Endothelial cell of umbilical vein (primary cell): ENCODE results near the gene MBOAT2. TPM values are rescaled to one million over a fixed set of nuclear protein-coding genes. Genes with fewer than 3 reads are reported as not detected.
"Not testable (repeated sequence)": the region's sequence is repeated elsewhere in the genome, so short reads cannot be mapped to it uniquely, and the experiment has no call there.

ENCODE experiments used
- BruUV-seq: library from RNA; stranded (reverse); fragments of 400-500 nt; replicated peaks from 2 replicates; lab custom pipeline; 2021; lab: Mats Ljungman, UMichigan
- CTCF ChIA-PET: fragments of 300-600, 350-600 bp; sonication (Branson Sonifier 250); formaldehyde crosslinking; loops from one replicate; lab custom pipeline; 2021; ENCODE audit warnings: antibody characterized with exemption, inconsistent platforms; lab: Charles Lee
- POLR2A ChIA-PET: fragments of 300-600, 350-600 bp; sonication (Branson Sonifier 250); formaldehyde crosslinking; loops from one replicate; lab custom pipeline; 2021; ENCODE audit warnings: antibody characterized with exemption, inconsistent platforms; lab: Charles Lee
- DNase-seq: peaks from one replicate; pipeline ENCODE4 v3.0.0-alpha.2; 2011; ENCODE audit warnings: low read depth, low spot score
- FAIRE-seq: peaks from 2 replicates; lab custom pipeline; 2011; peaks lifted over from hg19 to GRCh38; lab: Jason Lieb, UNC
- H2AFZ ChIP-seq: 2 replicates; pipeline ENCODE4 v1.6.0; 2012; ENCODE audit warnings: low read depth, low read length, control low read depth, inconsistent platforms
- H3K27ac ChIP-seq: 2 replicates; pipeline ENCODE4 v1.5.1; 2011; ENCODE audit warnings: low read depth, mild to moderate bottlenecking, control low read depth, low read length, moderate library complexity; ENCODE audit not compliant: insufficient read depth
- H3K27me3 ChIP-seq, 2 experiments: 2 replicates each; pipeline versions ENCODE4 v1.6.0 to v1.6.1; 2011; ENCODE audit warnings: low read length in 2 of 2, mixed read lengths in 1 of 2; ENCODE audit not compliant: control insufficient read depth in 2 of 2, insufficient read depth in 2 of 2
- H3K36me3 ChIP-seq, 2 experiments: 2 replicates in 1 of 2; 3 replicates in 1 of 2; pipeline ENCODE4 v1.5.1; 2011; ENCODE audit warnings: low read length in 2 of 2, mild to moderate bottlenecking in 1 of 2, moderate library complexity in 1 of 2; ENCODE audit not compliant: control insufficient read depth in 2 of 2, insufficient read depth in 2 of 2; ENCODE audit errors: extremely low read depth in 1 of 2
- H3K4me1 ChIP-seq: 3 replicates; pipeline ENCODE4 v1.5.1; 2011; ENCODE audit warnings: mild to moderate bottlenecking, low read length; ENCODE audit not compliant: control insufficient read depth, insufficient read depth; ENCODE audit errors: extremely low read depth
- H3K4me2 ChIP-seq: 2 replicates; pipeline ENCODE4 v1.6.1; 2011; ENCODE audit warnings: low read length, control low read depth, mixed read lengths; ENCODE audit not compliant: insufficient read depth
- H3K4me3 ChIP-seq, 3 experiments: fragments of 200-600 bp in 1 of 3; sonication (generic), shearing (Covaris generic) in 1 of 3; replicated peaks in 1 of 3; 2 replicates each; pipeline ENCODE4 v1.5.1; 2011 to 2016; ENCODE audit warnings: control low read depth in 3 of 3, low read length in 3 of 3, mild to moderate bottlenecking in 2 of 3, inconsistent platforms in 1 of 3, low read depth in 1 of 3, moderate library complexity in 1 of 3; ENCODE audit not compliant: insufficient read depth in 1 of 3
- H3K79me2 ChIP-seq: 2 replicates; pipeline ENCODE4 v1.6.0; 2012; ENCODE audit warnings: low read length, inconsistent platforms; ENCODE audit not compliant: control insufficient read depth, insufficient read depth
- H3K9ac ChIP-seq: replicated peaks from 2 replicates; pipeline ENCODE3; 2011; ENCODE audit warnings: low read length, control low read depth; ENCODE audit not compliant: insufficient read depth; ENCODE audit errors: extremely low read depth
- H3K9me1 ChIP-seq: replicated peaks from 3 replicates; pipeline ENCODE4 v1.6.0; 2011; ENCODE audit warnings: mild to moderate bottlenecking, low read length; ENCODE audit not compliant: control insufficient read depth, insufficient read depth; ENCODE audit errors: extremely low read depth
- H3K9me3 ChIP-seq: replicated peaks from 2 replicates; pipeline ENCODE4 v1.5.1; 2012; ENCODE audit warnings: low read length, inconsistent platforms; ENCODE audit not compliant: control insufficient read depth, insufficient read depth
- H4K20me1 ChIP-seq: replicated peaks from 2 replicates; pipeline ENCODE3; 2011; ENCODE audit warnings: mild to moderate bottlenecking, low read length; ENCODE audit not compliant: control insufficient read depth, insufficient read depth; ENCODE audit errors: extremely low read depth
- EZH2 ChIP-seq: IDR thresholded peaks from 2 replicates; pipeline ENCODE4 v1.6.1; 2012; ENCODE audit warnings: borderline replicate concordance, low read depth, mild to moderate bottlenecking, moderate library complexity, low read length, inconsistent platforms; ENCODE audit not compliant: severe bottlenecking
- FOS ChIP-seq: IDR thresholded peaks from 2 replicates; pipeline ENCODE4 v1.6.1; 2011; ENCODE audit warnings: mild to moderate bottlenecking, low read length, moderate library complexity, borderline replicate concordance; ENCODE audit not compliant: insufficient read depth
- GATA2 ChIP-seq: IDR thresholded peaks from 2 replicates; pipeline ENCODE4 v1.7.0; 2011; ENCODE audit warnings: low read depth, mild to moderate bottlenecking, moderate library complexity, mixed read lengths, low read length; ENCODE audit not compliant: insufficient read length, insufficient read depth
- JUN ChIP-seq: IDR thresholded peaks from 2 replicates; pipeline ENCODE4 v1.6.1; 2011; ENCODE audit warnings: borderline replicate concordance, low read depth; ENCODE audit not compliant: insufficient read length, insufficient read depth
- MAX ChIP-seq: IDR thresholded peaks from 2 replicates; pipeline ENCODE4 v1.6.1; 2011; ENCODE audit not compliant: insufficient read depth, insufficient read length
- MYC ChIP-seq: IDR thresholded peaks from one replicate; pipeline ENCODE4 v1.6.1; 2011; ENCODE audit warnings: mild to moderate bottlenecking, low read depth, low read length
- POLR2A ChIP-seq: IDR thresholded peaks from 2 replicates; pipeline ENCODE4 v1.6.1; 2012; ENCODE audit warnings: low read depth, mild to moderate bottlenecking, control low read depth, low read length
- POLR2AphosphoS5 ChIP-seq: IDR thresholded peaks from 2 replicates; pipeline ENCODE4 v1.6.1; 2012; ENCODE audit warnings: low read depth, mild to moderate bottlenecking, control low read depth, low read length, moderate library complexity; ENCODE audit not compliant: insufficient read depth
- dilution Hi-C: fragments of 300-500 bp; cut with MboI; formaldehyde crosslinking; loops from one replicate; pipeline ENCODE4 v1.15.0; 2019; ENCODE audit warnings: low sequenced_read_pairs; ENCODE audit not compliant: extremely low pct_ligation_motif_present
- intact Hi-C: fragments of 100-400 bp; cut with micrococcal nuclease; formaldehyde crosslinking; loops from one replicate; pipeline ENCODE4 v1.10.0; 2022
- polyA plus RNA-seq, 4 experiments: library from polyadenylated mRNA; depleted of rRNA in 3 of 4; stranded (reverse) in 3 of 4; unstranded in 1 of 4; fragments of >200 nt; gene quantifications; 2 replicates each; pipeline versions ENCODE4 v1.2.1 to v1.2.3, GENCODE V29; 2011 to 2012; ENCODE audit warnings: missing spikeins in 1 of 4
- total RNA-seq: library from RNA; stranded (reverse); gene quantifications from 2 replicates; pipeline ENCODE4 v1.2.3, GENCODE V29; 2021
- TF ChIP-seq, protein P1 (sequence below), 2 donors: IDR thresholded peaks; 1 replicate in 1 of 2; 2 replicates in 1 of 2; pipeline ENCODE4 v1.5.1; 2011; ENCODE audit warnings: low read length in 2 of 2, mild to moderate bottlenecking in 2 of 2, moderate library complexity in 2 of 2, control low read depth in 1 of 2, inconsistent platforms in 1 of 2, low read depth in 1 of 2; ENCODE audit not compliant: insufficient read depth in 1 of 2; ENCODE audit errors: extremely low read depth in 1 of 2

The MBOAT2 gene
- total and polyA plus RNA-seq, 2 donors (not counting 3 experiments of a cell fraction or from before 2014, with no cell fraction given), result 10.9 to 22.1 TPM

DNA sequence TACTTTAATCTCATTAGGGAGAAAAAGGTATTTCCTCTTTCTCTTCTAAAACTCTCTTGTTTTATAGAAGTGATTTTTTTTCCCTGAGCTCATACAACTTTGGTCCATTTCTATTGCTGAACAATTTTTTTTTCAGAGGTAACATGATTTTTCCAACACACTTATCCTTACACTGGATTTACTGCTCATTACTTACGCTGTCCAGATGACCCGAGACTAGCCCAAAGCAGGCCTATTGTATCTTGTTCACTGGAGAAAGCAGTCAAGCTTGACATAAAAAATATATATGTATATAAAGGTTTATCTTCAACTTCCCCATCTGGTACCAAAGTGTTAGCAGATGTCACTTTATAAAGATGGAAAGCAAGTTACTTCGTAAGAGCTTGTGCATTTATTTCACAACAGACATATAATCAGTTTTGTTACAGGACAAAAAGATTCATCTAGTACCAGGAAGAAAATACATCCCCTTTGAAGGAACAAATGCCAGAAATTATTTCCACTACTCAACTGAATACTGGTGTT, 95.7 kb downstream of the MBOAT2 start:
- CTCF ChIA-PET, result no interaction called here
- FAIRE-seq (no peak), DNase-seq (no peak)
- H3K9me3 ChIP-seq, result no peaks in the 10 kb centered on the region
- H2AFZ ChIP-seq, result no peak overlapping the region
- dilution Hi-C loops (no loop called here), intact Hi-C loops (no loop called here)
- BruUV-seq, result no TSS peak
- TF ChIP-seq GATA2 (no peak), POLR2AphosphoS5 (no peak), MYC (no peak), MAX (no peak), POLR2A (no peak), FOS (no peak), JUN (no peak), EZH2 (no peak)
- TF ChIP-seq, protein P1, sequence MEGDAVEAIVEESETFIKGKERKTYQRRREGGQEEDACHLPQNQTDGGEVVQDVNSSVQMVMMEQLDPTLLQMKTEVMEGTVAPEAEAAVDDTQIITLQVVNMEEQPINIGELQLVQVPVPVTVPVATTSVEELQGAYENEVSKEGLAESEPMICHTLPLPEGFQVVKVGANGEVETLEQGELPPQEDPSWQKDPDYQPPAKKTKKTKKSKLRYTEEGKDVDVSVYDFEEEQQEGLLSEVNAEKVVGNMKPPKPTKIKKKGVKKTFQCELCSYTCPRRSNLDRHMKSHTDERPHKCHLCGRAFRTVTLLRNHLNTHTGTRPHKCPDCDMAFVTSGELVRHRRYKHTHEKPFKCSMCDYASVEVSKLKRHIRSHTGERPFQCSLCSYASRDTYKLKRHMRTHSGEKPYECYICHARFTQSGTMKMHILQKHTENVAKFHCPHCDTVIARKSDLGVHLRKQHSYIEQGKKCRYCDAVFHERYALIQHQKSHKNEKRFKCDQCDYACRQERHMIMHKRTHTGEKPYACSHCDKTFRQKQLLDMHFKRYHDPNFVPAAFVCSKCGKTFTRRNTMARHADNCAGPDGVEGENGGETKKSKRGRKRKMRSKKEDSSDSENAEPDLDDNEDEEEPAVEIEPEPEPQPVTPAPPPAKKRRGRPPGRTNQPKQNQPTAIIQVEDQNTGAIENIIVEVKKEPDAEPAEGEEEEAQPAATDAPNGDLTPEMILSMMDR (IDR thresholded peaks at IDR 0.05; ENCODE audit: extremely low read depth in 1 of 2, insufficient read depth in 1 of 2, low read depth in 1 of 2, low read length in 2 of 2), result no peak
- H4K20me1 ChIP-seq, result no peaks in the 10 kb centered on the region
- no peak overlapping the region for H3K27ac ChIP-seq
- H3K36me3 ChIP-seq, result no peaks in the 10 kb centered on the region
- no peaks in the 10 kb centered on the region for H3K4me1 ChIP-seq
- no peaks in the 10 kb centered on the region for H3K27me3 ChIP-seq
- H3K4me2 ChIP-seq, result no peak overlapping the region
- POLR2A ChIA-PET, result no interaction called here
- H3K79me2 ChIP-seq, result no peaks in the 10 kb centered on the region
- H3K9ac ChIP-seq, result no peak overlapping the region
- H3K4me3 ChIP-seq, result no peak overlapping the region
- H3K9me1 ChIP-seq, result no peaks in the 10 kb centered on the region

- POLR2A ChIA-PET, H3K4me2 ChIP-seq, H3K36me3 ChIP-seq, dilution Hi-C loops, H3K9me1 ChIP-seq, H3K4me1 ChIP-seq, DNase-seq, H3K9me3 ChIP-seq, H4K20me1 ChIP-seq, intact Hi-C loops, H3K27me3 ChIP-seq, H3K79me2 ChIP-seq, H2AFZ ChIP-seq, H3K27ac ChIP-seq, BruUV-seq, H3K9ac ChIP-seq, FAIRE-seq, H3K4me3 ChIP-seq: not testable (repeated sequence)
- CTCF ChIA-PET, result interaction anchor here (1.2 to 1.7 kb wide), 3 partner anchors 12 to 30 kb away, joined by 3 to 6 read pairs (median 3); no protein-coding TSS in a partner anchor
Observed at GRCh38 chr2:8903924-8904323, 99.6 kb downstream of the MBOAT2 start.

DNA sequence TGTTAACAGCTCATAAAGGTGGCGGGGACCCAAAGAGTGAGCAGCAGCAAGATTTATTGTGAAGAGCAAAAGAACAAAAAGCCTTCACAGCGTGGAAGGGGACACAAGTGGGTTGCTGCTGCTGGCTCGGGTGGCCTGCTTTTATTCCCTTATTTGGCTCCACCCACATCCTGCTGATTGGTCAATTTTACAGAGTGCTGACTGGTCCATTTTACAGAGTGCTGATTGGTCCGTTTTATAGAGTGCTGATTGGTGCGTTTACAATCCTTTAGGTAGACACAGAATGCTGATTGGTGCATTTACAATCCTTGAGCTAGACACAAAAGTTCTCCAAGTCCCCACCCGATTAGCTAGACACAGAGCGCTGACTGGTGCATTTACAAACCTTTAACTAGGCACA, 100.7 kb downstream of the MBOAT2 start:
- H3K27ac ChIP-seq, BruUV-seq, H3K79me2 ChIP-seq, H4K20me1 ChIP-seq, H3K36me3 ChIP-seq, FAIRE-seq, H3K4me2 ChIP-seq, H3K4me3 ChIP-seq, H3K27me3 ChIP-seq, POLR2A ChIA-PET, dilution Hi-C loops, DNase-seq, H3K9me1 ChIP-seq, H3K9me3 ChIP-seq, H3K9ac ChIP-seq, intact Hi-C loops, H2AFZ ChIP-seq, H3K4me1 ChIP-seq: not testable (repeated sequence)
- CTCF ChIA-PET, result interaction anchor here (0.5 to 1.7 kb wide), 3 partner anchors 11 to 238 kb away, joined by 3 read pairs; no protein-coding TSS in a partner anchor
